CD4-positive, alpha-beta memory T cell (primary cell): ENCODE results near the gene MCL1. TPM values are rescaled to one million over a fixed set of nuclear protein-coding genes. Genes with fewer than 3 reads are reported as not detected.

ENCODE experiments used
- CTCF ChIA-PET: fragments of 350-600 bp; sonication (Branson Sonifier 250); formaldehyde crosslinking; loops from one replicate; lab custom pipeline; 2021; ENCODE audit warnings: inconsistent platforms; ENCODE audit not compliant: partially characterized antibody; lab: Charles Lee
- POLR2A ChIA-PET: fragments of 350-600 bp; sonication (Branson Sonifier 250); formaldehyde crosslinking; loops from one replicate; lab custom pipeline; 2021; ENCODE audit not compliant: partially characterized antibody; lab: Charles Lee
- DNase-seq, 5 donors: peaks; one replicate each; pipeline versions ENCODE4 v3.0.0 to v3.0.0-alpha.2; 2020 to 2022; ENCODE audit warnings: mixed read lengths in 1 of 5
- H3K27ac ChIP-seq: one replicate; pipeline ENCODE4 v1.7.0; 2013; ENCODE audit warnings: low read depth, low read length
- H3K27me3 ChIP-seq: 2 replicates; pipeline ENCODE4 v1.7.0; 2013; ENCODE audit warnings: mild to moderate bottlenecking, low read length, moderate library complexity; ENCODE audit not compliant: insufficient read depth
- H3K36me3 ChIP-seq: 2 replicates; pipeline ENCODE4 v1.7.0; 2013; ENCODE audit warnings: mild to moderate bottlenecking, low read length, moderate library complexity; ENCODE audit not compliant: insufficient read depth
- H3K4me1 ChIP-seq: 2 replicates; pipeline ENCODE4 v1.7.0; 2013; ENCODE audit warnings: mild to moderate bottlenecking, low read length, moderate library complexity; ENCODE audit not compliant: insufficient read depth
- H3K4me3 ChIP-seq, 2 donors: one replicate each; pipeline ENCODE4 v1.7.0; 2013; ENCODE audit warnings: low read length in 2 of 2, mild to moderate bottlenecking in 1 of 2
- H3K9me3 ChIP-seq, 2 donors: one replicate each; pipeline ENCODE4 v1.7.0; 2013; ENCODE audit warnings: low read length in 2 of 2, control low read depth in 1 of 2; ENCODE audit not compliant: control insufficient read depth in 1 of 2
- H3K27ac Mint-ChIP-seq, 7 donors: one replicate each; pipeline ENCODE4 v1.8.0; 2020 to 2021; ENCODE audit warnings: mixed read lengths in 7 of 7, mild to moderate bottlenecking in 6 of 7, inconsistent platforms in 3 of 7, moderate library complexity in 3 of 7
- H3K27me3 Mint-ChIP-seq, 2 donors: one replicate each; pipeline ENCODE4 v1.8.0; 2020 to 2021; ENCODE audit warnings: mixed read lengths in 2 of 2
- H3K36me3 Mint-ChIP-seq, 2 donors: one replicate each; pipeline ENCODE4 v1.8.0; 2020 to 2021; ENCODE audit warnings: mixed read lengths in 2 of 2, inconsistent platforms in 1 of 2, mild to moderate bottlenecking in 1 of 2
- H3K4me1 Mint-ChIP-seq, 4 donors: one replicate each; pipeline ENCODE4 v1.8.0; 2020 to 2021; ENCODE audit warnings: mixed read lengths in 4 of 4, mild to moderate bottlenecking in 1 of 4
- H3K4me3 Mint-ChIP-seq, 8 donors: one replicate each; pipeline ENCODE4 v1.8.0; 2020 to 2021; ENCODE audit warnings: mixed read lengths in 8 of 8, mild to moderate bottlenecking in 7 of 8, moderate library complexity in 6 of 8, inconsistent platforms in 3 of 8
- H3K9me3 Mint-ChIP-seq, 8 donors: one replicate each; pipeline ENCODE4 v1.8.0; 2020 to 2021; ENCODE audit warnings: mixed read lengths in 8 of 8, mild to moderate bottlenecking in 5 of 8, inconsistent platforms in 3 of 8, moderate library complexity in 1 of 8
- intact Hi-C: fragments of 100-400 bp; cut with micrococcal nuclease; formaldehyde crosslinking; loops from one replicate; pipeline ENCODE4 v1.15.1; 2023
- polyA plus RNA-seq, 2 donors: library from polyadenylated mRNA; unstranded; fragments of 300-500 nt; fragmentation: Illumina TruSeq; gene quantifications; one replicate each; pipeline ENCODE4 v1.2.3, GENCODE V29; 2021
- total RNA-seq, 2 experiments: library from RNA; stranded (reverse); gene quantifications; one replicate each; pipeline ENCODE4 v1.2.3, GENCODE V29; 2021

The MCL1 gene
- total and polyA plus RNA-seq, 4 experiments from 2014 or later: 116 to 331 (median 261) TPM

DNA sequence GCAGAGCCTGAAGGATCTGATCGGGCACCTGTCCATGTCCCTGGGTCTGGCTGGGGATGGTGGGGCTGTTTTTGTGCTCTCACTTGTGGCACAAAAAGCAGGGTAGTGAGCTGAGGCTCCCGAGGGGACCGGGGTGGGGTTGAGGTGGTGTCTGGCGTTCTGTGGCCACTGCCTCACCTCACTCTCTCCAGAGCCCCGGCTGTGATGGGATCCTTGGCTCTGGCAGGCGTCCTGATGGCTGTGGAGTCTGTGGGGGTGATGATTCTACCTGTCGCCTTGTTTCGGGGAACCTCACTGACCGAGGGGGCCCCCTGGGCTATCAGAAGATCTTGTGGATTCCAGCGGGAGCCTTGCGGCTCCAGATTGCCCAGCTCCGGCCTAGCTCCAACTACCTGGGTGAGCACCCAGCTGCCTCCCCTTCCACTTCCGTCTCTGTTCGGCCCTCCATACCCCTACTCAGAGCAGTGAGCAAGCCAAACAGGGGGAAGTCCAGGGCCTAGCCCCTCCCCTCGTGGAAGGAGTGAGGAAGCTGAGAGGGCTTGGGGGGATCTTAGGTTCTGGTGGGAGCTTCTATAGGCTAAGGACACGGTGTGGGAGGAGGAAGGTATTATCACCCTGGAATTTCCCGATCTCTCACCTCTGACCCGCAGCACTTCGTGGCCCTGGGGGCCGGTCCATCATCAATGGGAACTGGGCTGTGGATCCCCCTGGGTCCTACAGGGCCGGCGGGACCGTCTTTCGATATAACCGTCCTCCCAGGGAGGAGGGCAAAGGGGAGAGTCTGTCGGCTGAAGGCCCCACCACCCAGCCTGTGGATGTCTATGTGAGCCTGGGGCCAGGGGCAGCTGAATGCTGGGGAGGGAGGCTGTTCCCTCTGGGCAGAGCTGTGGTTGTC is 23.2 kb downstream of the MCL1 start:
- CTCF ChIA-PET: interaction anchor here (0.5 to 13.6 kb wide), 5 partner anchors 16 to 834 kb away, joined by 3 to 501 read pairs (median 3); partner anchors contain the start of gene ENSA
- Histone ChIP-seq H3K27ac (no peak overlapping the region), H3K4me3 (no peak overlapping the region), H3K4me1 (peaks cover 26% of the 10 kb centered on the region), H3K9me3 (no peaks in the 10 kb centered on the region), H3K27me3 (no peaks in the 10 kb centered on the region), H3K36me3 (no peaks in the 10 kb centered on the region)
- Mint-ChIP-seq H3K4me1 (peaks cover 19 to 37% (median 21%) of the 10 kb centered on the region in 4 donors), H3K4me3 (no peak overlapping the region), H3K27ac (peak overlapping the region in 2 of 7 donors; percentile 3 to 52), H3K36me3 (peaks cover 0 to 11% of the 10 kb centered on the region in 2 donors), H3K9me3 (no peaks in the 10 kb centered on the region), H3K27me3 (no peaks in the 10 kb centered on the region)
- POLR2A ChIA-PET: interaction anchor here (0.6 to 16.5 kb wide), 2 partner anchors 20 to 46 kb away, joined by 3 to 1751 read pairs; partner anchors contain the start of gene MCL1
- DNase-seq: peak in 1 of 5 donors; percentile 29
- intact Hi-C loops: no loop called here

DNA sequence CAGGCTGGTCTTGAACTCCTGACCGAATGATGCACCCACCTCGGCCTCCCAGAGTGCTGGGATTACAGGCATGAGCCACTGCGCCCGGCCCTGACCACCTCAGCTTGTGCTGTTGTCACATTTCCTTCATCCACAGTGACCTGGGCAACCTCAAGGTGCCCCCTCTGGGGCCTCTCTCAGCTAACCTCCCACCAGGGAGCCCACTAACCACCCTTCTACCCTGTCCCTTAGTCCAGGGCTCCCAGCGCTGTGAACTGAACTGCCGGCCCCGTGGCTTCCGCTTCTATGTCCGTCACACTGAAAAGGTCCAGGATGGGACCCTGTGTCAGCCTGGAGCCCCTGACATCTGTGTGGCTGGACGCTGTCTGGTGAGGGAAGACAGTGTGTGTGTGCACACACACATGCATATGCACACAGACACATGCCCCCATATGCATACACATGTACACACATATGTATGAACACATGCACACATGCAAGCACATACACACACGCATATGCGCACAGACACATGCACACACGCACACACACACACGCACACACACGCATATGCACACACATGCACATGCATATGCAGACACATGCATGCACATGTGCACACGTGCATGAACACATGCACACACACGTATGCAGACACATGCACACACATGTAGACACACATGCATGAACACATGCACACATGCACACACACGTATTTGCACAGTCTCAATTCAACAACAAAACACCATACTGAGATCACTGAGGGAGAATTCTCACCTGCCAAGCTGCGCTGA is 24.0 kb downstream of the MCL1 start:
- ChIA-PET CTCF (interaction anchor here (0.9 to 13.6 kb wide), 3 partner anchors 17 to 61 kb away, joined by 3 to 501 read pairs (median 3); no protein-coding TSS in a partner anchor), POLR2A (interaction anchor here (0.6 to 16.5 kb wide), 3 partner anchors 21 to 46 kb away, joined by 3 to 1751 read pairs (median 9); partner anchors contain the start of gene MCL1)
- H3K4me1 ChIP-seq: peaks cover 26% of the 10 kb centered on the region
- H3K36me3 ChIP-seq: no peaks in the 10 kb centered on the region
- H3K27ac Mint-ChIP-seq: peak overlapping the region in 2 of 7 donors; percentile 14 to 46
- peak in 1 of 5 donors; percentile 36 for DNase-seq
- no peak overlapping the region for H3K4me3 ChIP-seq
- no peaks in the 10 kb centered on the region for H3K27me3 Mint-ChIP-seq
- H3K27ac ChIP-seq: no peak overlapping the region
- H3K9me3 ChIP-seq: no peaks in the 10 kb centered on the region
- H3K27me3 ChIP-seq: no peaks in the 10 kb centered on the region
- H3K4me3 Mint-ChIP-seq: no peak overlapping the region
- peaks cover 0 to 8% of the 10 kb centered on the region in 2 donors for H3K36me3 Mint-ChIP-seq
- no peaks in the 10 kb centered on the region for H3K9me3 Mint-ChIP-seq
- peaks cover 13 to 34% (median 18%) of the 10 kb centered on the region in 4 donors for H3K4me1 Mint-ChIP-seq
- intact Hi-C loops: no loop called here

DNA sequence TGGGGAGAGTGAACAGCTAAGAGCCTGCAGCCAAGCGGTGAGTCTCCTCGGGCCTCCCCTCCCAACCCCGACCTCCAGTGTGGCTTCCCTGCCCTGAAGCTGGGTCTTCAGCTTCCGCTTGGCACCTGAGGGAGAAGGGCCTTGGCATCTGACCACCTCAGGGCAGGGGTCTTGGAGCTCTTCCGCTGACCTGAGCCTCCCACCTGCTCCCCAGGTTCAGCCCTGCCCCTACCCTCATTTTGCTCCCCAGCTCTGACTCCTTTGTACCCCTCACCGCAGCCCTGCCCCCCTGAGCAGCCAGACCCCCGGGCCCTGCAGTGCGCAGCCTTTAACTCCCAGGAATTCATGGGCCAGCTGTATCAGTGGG is 25.3 kb downstream of the MCL1 start:
- Mint-ChIP-seq H3K4me3 (no peak overlapping the region), H3K27ac (peak overlapping the region in 1 of 7 donors; percentile 32), H3K27me3 (peaks cover 0 to 3% of the 10 kb centered on the region in 2 donors), H3K36me3 (peaks cover 0 to 8% of the 10 kb centered on the region in 2 donors), H3K9me3 (no peaks in the 10 kb centered on the region), H3K4me1 (peaks cover 10 to 26% (median 15%) of the 10 kb centered on the region in 4 donors)
- ChIA-PET POLR2A (interaction anchor here (0.8 to 1.9 kb wide), 4 partner anchors 9 to 190 kb away, joined by 3 to 9 read pairs (median 4); partner anchors contain the start of genes MCL1 and RPRD2), CTCF (no interaction called here)
- DNase-seq: peak in 1 of 5 donors; percentile 1
- Histone ChIP-seq H3K27ac (no peak overlapping the region), H3K27me3 (no peaks in the 10 kb centered on the region), H3K4me1 (peaks cover 18% of the 10 kb centered on the region), H3K36me3 (no peaks in the 10 kb centered on the region), H3K4me3 (no peak overlapping the region), H3K9me3 (no peaks in the 10 kb centered on the region)
- intact Hi-C loops: no loop called here

DNA sequence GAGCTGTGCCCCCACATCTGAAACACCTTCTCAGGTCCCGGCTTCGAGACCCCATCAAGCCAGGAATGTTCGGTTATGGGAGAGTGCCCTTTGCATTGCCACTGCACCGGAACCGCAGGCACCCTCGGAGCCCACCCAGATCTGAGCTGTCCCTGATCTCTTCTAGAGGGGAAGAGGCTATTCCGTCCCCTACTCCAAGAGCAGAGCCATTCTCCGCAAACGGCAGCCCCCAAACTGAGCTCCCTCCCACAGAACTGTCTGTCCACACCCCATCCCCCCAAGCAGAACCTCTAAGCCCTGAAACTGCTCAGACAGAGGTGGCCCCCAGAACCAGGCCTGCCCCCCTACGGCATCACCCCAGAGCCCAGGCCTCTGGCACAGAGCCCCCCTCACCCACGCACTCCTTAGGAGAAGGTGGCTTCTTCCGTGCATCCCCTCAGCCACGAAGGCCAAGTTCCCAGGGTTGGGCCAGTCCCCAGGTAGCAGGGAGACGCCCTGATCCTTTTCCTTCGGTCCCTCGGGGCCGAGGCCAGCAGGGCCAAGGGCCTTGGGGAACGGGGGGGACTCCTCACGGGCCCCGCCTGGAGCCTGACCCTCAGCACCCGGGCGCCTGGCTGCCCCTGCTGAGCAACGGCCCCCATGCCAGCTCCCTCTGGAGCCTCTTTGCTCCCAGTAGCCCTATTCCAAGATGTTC is 25.9 kb downstream of the MCL1 start:
- intact Hi-C loops: no loop called here
- Histone ChIP-seq H3K4me3 (no peak overlapping the region), H3K9me3 (no peaks in the 10 kb centered on the region), H3K36me3 (no peaks in the 10 kb centered on the region), H3K27me3 (no peaks in the 10 kb centered on the region), H3K27ac (no peak overlapping the region), H3K4me1 (peaks cover 20% of the 10 kb centered on the region)
- peak overlapping the region in 2 of 7 donors; percentile 12 to 57 for H3K27ac Mint-ChIP-seq
- ChIA-PET CTCF (no interaction called here), POLR2A (interaction anchor here (1.3 to 2.9 kb wide), 4 partner anchors 23 to 189 kb away, joined by 3 to 13 read pairs (median 6); partner anchors contain the start of genes MCL1 and RPRD2)
- peak in 1 of 5 donors; percentile 29 for DNase-seq
- H3K9me3 Mint-ChIP-seq: no peaks in the 10 kb centered on the region
- peaks cover 12 to 28% (median 16%) of the 10 kb centered on the region in 4 donors for H3K4me1 Mint-ChIP-seq
- H3K27me3 Mint-ChIP-seq: peaks cover under 1 to 3% of the 10 kb centered on the region in 2 donors
- peaks cover 0 to 8% of the 10 kb centered on the region in 2 donors for H3K36me3 Mint-ChIP-seq
- no peak overlapping the region for H3K4me3 Mint-ChIP-seq

DNA sequence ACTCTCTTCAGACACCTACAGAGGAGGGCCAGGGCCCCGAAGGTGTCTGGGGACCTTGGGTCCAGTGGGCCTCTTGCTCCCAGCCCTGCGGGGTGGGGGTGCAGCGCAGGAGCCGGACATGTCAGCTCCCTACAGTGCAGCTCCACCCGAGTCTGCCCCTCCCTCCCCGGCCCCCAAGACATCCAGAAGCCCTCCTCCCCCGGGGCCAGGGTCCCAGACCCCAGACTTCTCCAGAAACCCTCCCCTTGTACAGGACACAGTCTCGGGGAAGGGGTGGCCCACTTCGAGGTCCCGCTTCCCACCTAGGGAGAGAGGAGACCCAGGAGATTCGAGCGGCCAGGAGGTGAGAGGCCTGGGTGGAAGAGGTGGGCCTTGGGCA is 26.5 kb downstream of the MCL1 start:
- H3K36me3 ChIP-seq: no peaks in the 10 kb centered on the region
- Mint-ChIP-seq H3K36me3 (peaks cover 0 to 8% of the 10 kb centered on the region in 2 donors), H3K27me3 (peaks cover 4 to 6% of the 10 kb centered on the region in 2 donors), H3K4me3 (no peak overlapping the region), H3K27ac (peak overlapping the region in 1 of 7 donors; percentile 57), H3K4me1 (peaks cover 14 to 30% (median 19%) of the 10 kb centered on the region in 4 donors), H3K9me3 (no peaks in the 10 kb centered on the region)
- no peaks in the 10 kb centered on the region for H3K9me3 ChIP-seq
- H3K4me3 ChIP-seq: no peak overlapping the region
- no peaks in the 10 kb centered on the region for H3K27me3 ChIP-seq
- ChIA-PET POLR2A (interaction anchor here (1.5 to 2.9 kb wide), 2 partner anchors 24 to 26 kb away, joined by 3 to 13 read pairs; partner anchors contain the start of gene MCL1), CTCF (interaction anchor here (3.7 kb wide), 1 partner anchor 8 kb away, joined by 25 read pairs; no protein-coding TSS in a partner anchor)
- DNase-seq: peak in 1 of 5 donors; percentile 19
- intact Hi-C loops: no loop called here
- H3K27ac ChIP-seq: no peak overlapping the region
- peaks cover 23% of the 10 kb centered on the region for H3K4me1 ChIP-seq

DNA sequence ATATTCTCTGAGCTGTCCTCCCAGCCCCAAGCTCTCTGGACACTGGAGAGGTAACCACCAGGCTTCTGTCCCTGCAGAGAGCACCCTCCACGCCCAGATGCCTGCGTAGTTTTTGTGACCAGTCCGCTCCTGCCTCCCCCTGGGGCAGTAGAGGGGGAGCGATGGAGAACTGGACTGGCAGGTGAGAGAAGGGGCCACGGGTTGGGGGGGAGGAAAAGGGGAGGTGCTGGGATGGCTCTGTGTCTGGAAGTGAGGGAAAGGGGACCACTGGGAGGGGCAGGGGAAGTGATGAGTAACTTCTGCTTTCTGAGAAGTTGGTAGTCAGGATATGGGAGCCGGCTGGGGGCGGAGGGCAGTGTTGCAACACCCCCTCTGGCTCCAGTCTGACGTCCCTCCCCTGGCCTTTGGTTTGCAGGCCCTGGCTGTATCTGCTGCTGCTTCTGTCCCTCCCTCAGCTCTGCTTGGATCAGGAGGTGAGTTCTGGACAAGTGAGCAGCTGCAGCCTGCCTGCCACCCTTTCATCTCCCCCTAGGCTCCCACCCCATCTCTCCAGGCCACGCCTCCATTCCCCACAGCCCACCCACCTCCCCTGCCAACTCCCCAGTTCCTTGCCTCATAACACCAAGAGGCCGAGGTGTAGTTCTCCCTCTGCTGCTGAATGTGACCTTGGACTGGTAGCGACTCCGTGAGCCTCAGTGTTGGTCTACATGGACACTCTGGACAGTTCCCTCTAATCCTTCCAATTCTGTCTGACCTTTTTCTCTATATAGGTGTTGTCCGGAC is 27.1 kb downstream of the MCL1 start:
- Histone ChIP-seq H3K27me3 (no peaks in the 10 kb centered on the region), H3K9me3 (no peaks in the 10 kb centered on the region), H3K27ac (no peak overlapping the region), H3K4me3 (no peak overlapping the region), H3K4me1 (peaks cover 23% of the 10 kb centered on the region), H3K36me3 (no peaks in the 10 kb centered on the region)
- peak in 1 of 5 donors; percentile 42 for DNase-seq
- Mint-ChIP-seq H3K4me1 (peaks cover 14 to 30% (median 19%) of the 10 kb centered on the region in 4 donors), H3K36me3 (peaks cover 0 to 8% of the 10 kb centered on the region in 2 donors), H3K4me3 (no peak overlapping the region), H3K27ac (peak overlapping the region in 2 of 7 donors; percentile 68 to 82), H3K9me3 (no peaks in the 10 kb centered on the region), H3K27me3 (peaks cover 4 to 6% of the 10 kb centered on the region in 2 donors)
- intact Hi-C loops: no loop called here
- CTCF ChIA-PET: interaction anchor here (0.9 to 3.7 kb wide), 3 partner anchors 8 to 23 kb away, joined by 3 to 25 read pairs (median 4); no protein-coding TSS in a partner anchor
- POLR2A ChIA-PET: interaction anchor here (0.7 to 2.9 kb wide), 5 partner anchors 9 to 252 kb away, joined by 3 to 13 read pairs (median 5); partner anchors contain the start of gene MCL1
